Keratinocyte (primary cell): ENCODE data around the gene MLX. TPM values are rescaled to one million over a fixed set of nuclear protein-coding genes. Genes with fewer than 3 reads are reported as not detected.

ENCODE experiments used
- DNase-seq: peaks from one replicate; pipeline ENCODE4 v3.0.0-alpha.2; 2011; ENCODE audit warnings: low read depth, missing footprints, low spot score
- FAIRE-seq: peaks from 2 replicates; lab custom pipeline; 2011; peaks lifted over from hg19 to GRCh38; lab: Jason Lieb, UNC
- H2AFZ ChIP-seq: 2 replicates; pipeline ENCODE4 v1.6.0; 2012; ENCODE audit warnings: low read length, control low read depth, inconsistent platforms; ENCODE audit not compliant: control insufficient read depth
- H3K27ac ChIP-seq: 2 replicates; pipeline ENCODE4 v1.5.1; 2011; ENCODE audit warnings: low read length; ENCODE audit not compliant: control insufficient read depth, insufficient read depth
- H3K27me3 ChIP-seq: 3 replicates; pipeline ENCODE4 v1.6.0; 2011; ENCODE audit warnings: low read length; ENCODE audit not compliant: control insufficient read depth, insufficient read depth; ENCODE audit errors: extremely low read depth
- H3K36me3 ChIP-seq, 2 experiments: 2 replicates in 1 of 2; 3 replicates in 1 of 2; pipeline ENCODE4 v1.5.1; 2011; ENCODE audit warnings: low read length in 2 of 2, mild to moderate bottlenecking in 1 of 2; ENCODE audit not compliant: control insufficient read depth in 2 of 2, insufficient read depth in 2 of 2; ENCODE audit errors: extremely low read depth in 1 of 2
- H3K4me1 ChIP-seq: 3 replicates; pipeline ENCODE4 v1.5.1; 2011; ENCODE audit warnings: low read length; ENCODE audit not compliant: control insufficient read depth, insufficient read depth; ENCODE audit errors: extremely low read depth
- H3K4me2 ChIP-seq: 3 replicates; pipeline ENCODE4 v1.6.0; 2011; ENCODE audit warnings: low read depth, low read length; ENCODE audit not compliant: control insufficient read depth, insufficient read depth; ENCODE audit errors: extremely low read depth
- H3K4me3 ChIP-seq, 3 experiments: fragments of 200-600 bp in 1 of 3; sonication (generic) in 1 of 3; 2 replicates in 2 of 3; 3 replicates in 1 of 3; pipeline ENCODE4 v1.5.1; 2011 to 2016; ENCODE audit warnings: low read length in 3 of 3, mild to moderate bottlenecking in 3 of 3, control low read depth in 2 of 3, inconsistent platforms in 1 of 3, low read depth in 1 of 3, mixed read lengths in 1 of 3, mixed run types in 1 of 3, moderate library complexity in 1 of 3; ENCODE audit not compliant: control insufficient read depth in 2 of 3, insufficient read depth in 2 of 3; ENCODE audit errors: extremely low read depth in 1 of 3
- H3K79me2 ChIP-seq: 2 replicates; pipeline ENCODE4 v1.6.0; 2012; ENCODE audit warnings: low read length; ENCODE audit not compliant: control insufficient read depth, insufficient read depth
- H3K9ac ChIP-seq: 3 replicates; pipeline ENCODE4 v1.6.0; 2011; ENCODE audit warnings: low read length; ENCODE audit not compliant: control insufficient read depth, insufficient read depth; ENCODE audit errors: extremely low read depth
- H3K9me1 ChIP-seq: 3 replicates; pipeline ENCODE4 v1.6.0; 2011; ENCODE audit warnings: low read length; ENCODE audit not compliant: control insufficient read depth, insufficient read depth; ENCODE audit errors: extremely low read depth
- H3K9me3 ChIP-seq: 2 replicates; pipeline ENCODE4 v1.5.1; 2012; ENCODE audit warnings: low read depth, low read length; ENCODE audit not compliant: control insufficient read depth
- H4K20me1 ChIP-seq: 3 replicates; pipeline ENCODE4 v1.6.0; 2011; ENCODE audit warnings: low read length; ENCODE audit not compliant: control insufficient read depth, insufficient read depth; ENCODE audit errors: extremely low read depth
- CTCF ChIP-seq, 3 experiments: IDR thresholded peaks in 1 of 3; conservative IDR thresholded peaks in 1 of 3; optimal IDR thresholded peaks in 1 of 3; 2 replicates in 2 of 3; 3 replicates in 1 of 3; pipeline versions ENCODE3 to v1.5.1; 2011; ENCODE audit warnings: low read length in 3 of 3, mild to moderate bottlenecking in 3 of 3, moderate library complexity in 2 of 3, control low read depth in 1 of 3, inconsistent platforms in 1 of 3; ENCODE audit not compliant: insufficient read depth in 2 of 3; ENCODE audit errors: extremely low read depth in 1 of 3
- EZH2 ChIP-seq: IDR thresholded peaks from one replicate; pipeline ENCODE4 v1.6.1; 2012; ENCODE audit warnings: inconsistent platforms, mild to moderate bottlenecking, low read length, moderate library complexity
- dilution Hi-C: fragments of 300-500 bp; cut with MboI; formaldehyde crosslinking; loops from one replicate; pipeline ENCODE4 v1.7.0; 2020; ENCODE audit warnings: low sequenced_read_pairs; ENCODE audit not compliant: extremely low pct_ligation_motif_present
- polyA plus RNA-seq, 5 experiments: library from polyadenylated mRNA; depleted of rRNA in 3 of 5; stranded (reverse) in 3 of 5; stranded (forward) in 1 of 5; unstranded in 1 of 5; fragments of >200 nt; gene quantifications; 1 replicate in 1 of 5; 2 replicates in 3 of 5; 3 replicates in 1 of 5; pipeline versions ENCODE4 v1.2.1 to v1.2.3, GENCODE V29; 2011 to 2012; ENCODE audit warnings: missing spikeins in 2 of 5, low read depth in 1 of 5, low replicate concordance in 1 of 5

The MLX gene
- polyA plus RNA-seq, 1 donor (not counting 4 experiments of a cell fraction or from before 2014, with no cell fraction given), result 39.2 TPM

- Histone ChIP-seq H3K27ac (peak overlapping the region; percentile 37), H3K27me3 (no peaks in the 10 kb centered on the region), H3K4me3 (peak overlapping the region; percentile 80 to 100 (median 98)), H3K4me1 (peaks cover 18% of the 10 kb centered on the region), H3K36me3 (peaks cover 11 to 13% of the 10 kb centered on the region in 2 experiments), H3K9ac (peak overlapping the region; percentile 34), H3K4me2 (peak overlapping the region; percentile 99), H3K9me3 (no peaks in the 10 kb centered on the region), H2AFZ (no peak overlapping the region), H3K9me1 (no peaks in the 10 kb centered on the region), H4K20me1 (no peaks in the 10 kb centered on the region), H3K79me2 (peaks cover 65% of the 10 kb centered on the region)
- no peak for TF ChIP-seq EZH2
- no peak for TF ChIP-seq CTCF (optimal IDR thresholded peaks at IDR 0.05 in 1 of 3, IDR thresholded peaks at IDR 0.05 in 1 of 3, conservative IDR thresholded peaks at IDR 0.05 in 1 of 3; ENCODE audit: extremely low read depth in 1 of 3, insufficient read depth in 2 of 3, low read length in 3 of 3)
- dilution Hi-C loops, result loop anchor here (10.0 kb wide), 1 partner anchor 57 kb away; no protein-coding TSS in a partner anchor
- FAIRE-seq (no peak), DNase-seq (no peak)
These were observed 40.9 kb downstream of the MLX start for GRCh38 chr17:42607769-42608168.

- peaks cover 15 to 17% of the 10 kb centered on the region in 2 experiments for H3K36me3 ChIP-seq
- H3K4me1 ChIP-seq, result peaks cover 18% of the 10 kb centered on the region
- H3K9ac ChIP-seq, result peak overlapping the region; percentile 96
- no peak for DNase-seq
- H3K9me1 ChIP-seq, result no peaks in the 10 kb centered on the region
- H4K20me1 ChIP-seq, result no peaks in the 10 kb centered on the region
- H3K27me3 ChIP-seq, result no peaks in the 10 kb centered on the region
- peak overlapping the region; percentile 80 to 100 (median 98) for H3K4me3 ChIP-seq
- no peak for TF ChIP-seq EZH2
- no peak for TF ChIP-seq CTCF (optimal IDR thresholded peaks at IDR 0.05 in 1 of 3, IDR thresholded peaks at IDR 0.05 in 1 of 3, conservative IDR thresholded peaks at IDR 0.05 in 1 of 3; ENCODE audit: extremely low read depth in 1 of 3, insufficient read depth in 2 of 3, low read length in 3 of 3)
- peaks cover 58% of the 10 kb centered on the region for H3K79me2 ChIP-seq
- H3K27ac ChIP-seq, result peak overlapping the region; percentile 89
- no peak for FAIRE-seq
- H2AFZ ChIP-seq, result peak overlapping the region; percentile 85
- H3K9me3 ChIP-seq, result no peaks in the 10 kb centered on the region
- dilution Hi-C loops, result loop anchor here (10.0 kb wide), 1 partner anchor 56 kb away; no protein-coding TSS in a partner anchor
- peak overlapping the region; percentile 99 for H3K4me2 ChIP-seq
These were observed 41.6 kb downstream of the MLX start for GRCh38 chr17:42608305-42609181.
